PC-9 (cell line): ENCODE data around the gene EXOC2. TPM values are rescaled to one million over a fixed set of nuclear protein-coding genes. Genes with fewer than 3 reads are reported as not detected.

Experiments used
- BruUV-seq: library from RNA; stranded (reverse); fragments of 400-500 nt; replicated peaks from 2 replicates; lab custom pipeline; 2021; lab: Mats Ljungman, UMichigan
- CTCF ChIA-PET: fragments of 300-600 bp; sonication (Branson Sonifier 250); formaldehyde crosslinking; loops from one replicate; lab custom pipeline; 2022; ENCODE audit warnings: antibody characterized with exemption; lab: Charles Lee
- POLR2A ChIA-PET: fragments of 300-600 bp; sonication (Branson Sonifier 250); formaldehyde crosslinking; loops from one replicate; lab custom pipeline; 2022; ENCODE audit warnings: antibody characterized with exemption; ENCODE audit not compliant: unreplicated experiment; lab: Charles Lee
- DNase-seq, 2 experiments: peaks; one replicate each; pipeline versions ENCODE4 v3.0.0 to v3.0.0-alpha.2; 2015 to 2022; ENCODE audit warnings: mixed read lengths in 1 of 2
- H2AFZ ChIP-seq: fragments of 200-600 bp; sonication (generic); 2 replicates; pipeline ENCODE4 v1.8.1; 2017; ENCODE audit warnings: antibody characterized with exemption
- H3F3A ChIP-seq: fragments of 200-600 bp; sonication (generic); 2 replicates; pipeline ENCODE4 v1.8.1; 2017; ENCODE audit warnings: antibody characterized with exemption, mild to moderate bottlenecking, low read depth; ENCODE audit not compliant: insufficient read depth
- H3K27ac ChIP-seq: fragments of 200-600 bp; sonication (generic); 2 replicates; pipeline ENCODE4 v1.6.1; 2016; ENCODE audit warnings: mixed run types
- H3K27me3 ChIP-seq: fragments of 200-600 bp; sonication (generic); 2 replicates; pipeline ENCODE4 v1.6.1; 2016; ENCODE audit warnings: low read depth, mixed run types; ENCODE audit not compliant: insufficient read depth
- H3K36me3 ChIP-seq: fragments of 200-600 bp; sonication (generic); 2 replicates; pipeline ENCODE4 v1.6.1; 2016; ENCODE audit warnings: low read depth, mixed run types
- H3K4me1 ChIP-seq: fragments of 200-600 bp; sonication (generic); replicated peaks from 2 replicates; pipeline ENCODE4 v1.6.1; 2016; ENCODE audit warnings: mixed run types; ENCODE audit not compliant: insufficient read depth
- H3K4me2 ChIP-seq: fragments of 200-600 bp; sonication (generic); 2 replicates; pipeline ENCODE4 v1.6.1; 2017; ENCODE audit warnings: mixed run types
- H3K4me3 ChIP-seq: fragments of 200-600 bp; sonication (generic); 2 replicates; pipeline ENCODE4 v1.6.1; 2016; ENCODE audit warnings: mixed run types
- H3K79me2 ChIP-seq: fragments of 200-600 bp; sonication (generic); 2 replicates; pipeline ENCODE4 v1.6.1; 2017; ENCODE audit warnings: low read depth, mixed run types
- H3K9me2 ChIP-seq: fragments of 200-600 bp; sonication (generic); 2 replicates; pipeline ENCODE4 v1.8.1; 2017; ENCODE audit warnings: mild to moderate bottlenecking; ENCODE audit not compliant: insufficient read depth
- H3K9me3 ChIP-seq: fragments of 200-600 bp; sonication (generic); 2 replicates; pipeline ENCODE4 v1.8.1; 2016; ENCODE audit warnings: low read depth; ENCODE audit not compliant: insufficient read depth
- H4K20me1 ChIP-seq: fragments of 200-600 bp; sonication (generic); 2 replicates; pipeline ENCODE4 v1.8.1; 2017; ENCODE audit not compliant: insufficient read depth
- EZH2 ChIP-seq: fragments of 200-600 bp; sonication (generic); IDR thresholded peaks from 2 replicates; pipeline ENCODE4 v1.8.0; 2017; ENCODE audit warnings: antibody characterized with exemption, low read depth
- intact Hi-C: fragments of 100-400 bp; cut with micrococcal nuclease; formaldehyde crosslinking; loops from one replicate; pipeline ENCODE4 v1.10.0; 2022; ENCODE audit not compliant: unreplicated experiment
- total RNA-seq: library from RNA; stranded (reverse); gene quantifications from 2 replicates; pipeline ENCODE4 v1.2.3, GENCODE V29; 2021
- TF ChIP-seq, protein P1 (sequence below): fragments of 200-600 bp; sonication (generic); conservative IDR thresholded peaks from 2 replicates; pipeline ENCODE4 v1.6.1; 2017; ENCODE audit warnings: mixed run types, antibody characterized with exemption, mild to moderate bottlenecking, moderate library complexity

The EXOC2 gene
- total RNA-seq, 1 experiment from 2014 or later, result 28.2 TPM

- H3K27me3 ChIP-seq, result no peaks in the 10 kb centered on the region
- no peak overlapping the region for H2AFZ ChIP-seq
- H3K27ac ChIP-seq, result no peak overlapping the region
- POLR2A ChIA-PET, result no interaction called here
- no peaks in the 10 kb centered on the region for H3K4me1 ChIP-seq
- H3K4me2 ChIP-seq, result no peak overlapping the region
- intact Hi-C loops, result no loop called here
- no peak for DNase-seq
- H4K20me1 ChIP-seq, result no peaks in the 10 kb centered on the region
- CTCF ChIA-PET, result no interaction called here
- no peaks in the 10 kb centered on the region for H3K79me2 ChIP-seq
- H3K9me3 ChIP-seq, result no peaks in the 10 kb centered on the region
- BruUV-seq, result no TSS peak
- no peaks in the 10 kb centered on the region for H3K36me3 ChIP-seq
- no peak for TF ChIP-seq EZH2
- TF ChIP-seq, protein P1, sequence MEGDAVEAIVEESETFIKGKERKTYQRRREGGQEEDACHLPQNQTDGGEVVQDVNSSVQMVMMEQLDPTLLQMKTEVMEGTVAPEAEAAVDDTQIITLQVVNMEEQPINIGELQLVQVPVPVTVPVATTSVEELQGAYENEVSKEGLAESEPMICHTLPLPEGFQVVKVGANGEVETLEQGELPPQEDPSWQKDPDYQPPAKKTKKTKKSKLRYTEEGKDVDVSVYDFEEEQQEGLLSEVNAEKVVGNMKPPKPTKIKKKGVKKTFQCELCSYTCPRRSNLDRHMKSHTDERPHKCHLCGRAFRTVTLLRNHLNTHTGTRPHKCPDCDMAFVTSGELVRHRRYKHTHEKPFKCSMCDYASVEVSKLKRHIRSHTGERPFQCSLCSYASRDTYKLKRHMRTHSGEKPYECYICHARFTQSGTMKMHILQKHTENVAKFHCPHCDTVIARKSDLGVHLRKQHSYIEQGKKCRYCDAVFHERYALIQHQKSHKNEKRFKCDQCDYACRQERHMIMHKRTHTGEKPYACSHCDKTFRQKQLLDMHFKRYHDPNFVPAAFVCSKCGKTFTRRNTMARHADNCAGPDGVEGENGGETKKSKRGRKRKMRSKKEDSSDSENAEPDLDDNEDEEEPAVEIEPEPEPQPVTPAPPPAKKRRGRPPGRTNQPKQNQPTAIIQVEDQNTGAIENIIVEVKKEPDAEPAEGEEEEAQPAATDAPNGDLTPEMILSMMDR, result no peak
- no peaks in the 10 kb centered on the region for H3F3A ChIP-seq
- no peak overlapping the region for H3K4me3 ChIP-seq
- H3K9me2 ChIP-seq, result no peaks in the 10 kb centered on the region
These were observed 109.8 kb downstream of the EXOC2 start for GRCh38 chr6:583116-583515.

DNA sequence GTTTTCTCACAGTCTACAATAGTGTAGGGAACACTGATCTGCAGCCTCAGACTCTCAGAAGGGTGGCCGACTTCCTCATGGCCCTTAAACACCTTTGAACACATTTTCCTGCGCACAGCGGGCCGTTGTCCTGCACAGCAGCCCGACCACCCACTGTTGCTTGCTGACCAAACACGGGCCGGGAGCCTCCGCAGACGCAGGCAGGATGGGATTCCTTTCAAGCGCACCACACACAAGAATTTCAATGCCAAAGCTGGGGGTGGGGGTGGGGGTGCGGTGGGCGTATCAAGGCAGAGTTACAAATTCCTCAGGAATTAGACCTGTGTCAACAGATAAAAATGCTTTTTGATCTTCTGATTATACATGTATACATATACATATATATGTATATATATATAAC is 110.6 kb downstream of the EXOC2 start:
- ChIA-PET POLR2A (no interaction called here), CTCF (no interaction called here)
- Histone ChIP-seq H3K27ac (no peak overlapping the region), H4K20me1 (no peaks in the 10 kb centered on the region), H3K4me1 (no peaks in the 10 kb centered on the region), H3K9me3 (no peaks in the 10 kb centered on the region), H3K4me3 (no peak overlapping the region), H2AFZ (no peak overlapping the region), H3K79me2 (no peaks in the 10 kb centered on the region), H3F3A (no peaks in the 10 kb centered on the region), H3K27me3 (no peaks in the 10 kb centered on the region), H3K4me2 (no peak overlapping the region), H3K36me3 (no peaks in the 10 kb centered on the region), H3K9me2 (no peaks in the 10 kb centered on the region)
- TF ChIP-seq, protein P1, result no peak
- no peak for TF ChIP-seq EZH2
- no TSS peak for BruUV-seq
- no peak for DNase-seq
- intact Hi-C loops, result no loop called here

GRCh38 chr6:579339-579738 is 113.6 kb downstream of the EXOC2 start:
- Histone ChIP-seq H3F3A (no peaks in the 10 kb centered on the region), H3K4me1 (no peaks in the 10 kb centered on the region), H3K79me2 (no peaks in the 10 kb centered on the region), H3K4me3 (no peak overlapping the region), H2AFZ (no peak overlapping the region), H3K36me3 (no peaks in the 10 kb centered on the region), H3K27ac (no peak overlapping the region), H3K9me2 (no peaks in the 10 kb centered on the region), H4K20me1 (no peaks in the 10 kb centered on the region), H3K4me2 (no peak overlapping the region), H3K27me3 (no peaks in the 10 kb centered on the region), H3K9me3 (no peaks in the 10 kb centered on the region)
- DNase-seq, result no peak
- TF ChIP-seq, protein P1, result no peak; the same call in 1 of the 2 replicates
- ChIA-PET CTCF (no interaction called here), POLR2A (no interaction called here)
- intact Hi-C loops, result no loop called here
- no TSS peak for BruUV-seq
